Measurements from ENCODE around the gene RUNDC1. TPM values are rescaled to one million over a fixed set of nuclear protein-coding genes. Genes with fewer than 3 reads are reported as not detected.

The RUNDC1 gene
- polyA plus RNA-seq (2011; rRNA removed) = 9.8 and 12.9 TPM in 2 replicates
- polyA minus RNA-seq (2011; rRNA and poly(A)+ RNA removed) = 7.1 and 8.9 TPM in 2 replicates

DNA sequence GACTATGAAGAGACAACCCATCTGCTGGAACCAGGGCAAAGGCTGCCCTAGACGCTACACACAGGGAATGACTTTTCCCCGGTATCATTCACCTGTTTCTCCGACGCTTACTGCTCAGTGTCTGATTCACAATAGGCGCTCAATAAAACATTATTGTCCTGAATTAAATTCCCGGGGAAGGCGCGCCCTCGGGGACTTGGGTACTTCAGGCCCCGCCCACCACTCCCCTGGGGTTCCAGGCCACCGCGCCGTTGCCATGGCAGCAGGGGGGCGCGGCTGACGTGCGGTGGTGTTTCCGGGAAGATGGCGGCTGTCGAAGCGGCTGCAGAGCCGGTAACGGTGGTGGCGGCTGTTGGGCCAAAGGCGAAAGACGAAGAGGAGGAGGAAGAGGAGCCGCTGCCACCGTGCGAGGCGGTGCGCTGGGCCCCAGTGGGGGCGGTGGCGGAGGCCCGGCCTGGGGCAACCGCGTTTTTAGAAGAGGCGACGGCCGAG, at the start of gene RUNDC1:
TSS of gene RUNDC1 (plus strand) at position 292 of the 492 bp plus-strand sequence. CDS start at position 304, 12 bp downstream.
- H3K36me3 ChIP-seq (ENCODE audit: control insufficient read depth, insufficient read depth, low read length) = no peaks in the 10 kb centered on the region; the same call in 1 of the 2 replicates
- H3K4me3 ChIP-seq (ENCODE audit: low read depth, low read length) = peak within 1 kb of the TSS; percentile 99
- DNase-seq (ENCODE audit: low read depth) = peak; percentile 27
- TF ChIP-seq, protein P1, sequence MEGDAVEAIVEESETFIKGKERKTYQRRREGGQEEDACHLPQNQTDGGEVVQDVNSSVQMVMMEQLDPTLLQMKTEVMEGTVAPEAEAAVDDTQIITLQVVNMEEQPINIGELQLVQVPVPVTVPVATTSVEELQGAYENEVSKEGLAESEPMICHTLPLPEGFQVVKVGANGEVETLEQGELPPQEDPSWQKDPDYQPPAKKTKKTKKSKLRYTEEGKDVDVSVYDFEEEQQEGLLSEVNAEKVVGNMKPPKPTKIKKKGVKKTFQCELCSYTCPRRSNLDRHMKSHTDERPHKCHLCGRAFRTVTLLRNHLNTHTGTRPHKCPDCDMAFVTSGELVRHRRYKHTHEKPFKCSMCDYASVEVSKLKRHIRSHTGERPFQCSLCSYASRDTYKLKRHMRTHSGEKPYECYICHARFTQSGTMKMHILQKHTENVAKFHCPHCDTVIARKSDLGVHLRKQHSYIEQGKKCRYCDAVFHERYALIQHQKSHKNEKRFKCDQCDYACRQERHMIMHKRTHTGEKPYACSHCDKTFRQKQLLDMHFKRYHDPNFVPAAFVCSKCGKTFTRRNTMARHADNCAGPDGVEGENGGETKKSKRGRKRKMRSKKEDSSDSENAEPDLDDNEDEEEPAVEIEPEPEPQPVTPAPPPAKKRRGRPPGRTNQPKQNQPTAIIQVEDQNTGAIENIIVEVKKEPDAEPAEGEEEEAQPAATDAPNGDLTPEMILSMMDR (IDR thresholded peaks at IDR 0.05; ENCODE audit: insufficient read depth, low read depth, low read length) = no peak
- no peaks in the 10 kb centered on the region for H3K27me3 ChIP-seq (ENCODE audit: control insufficient read depth, insufficient read depth, low read length)
- ChIA-PET POLR2A (interaction anchor here (1.3 kb wide), 1 partner anchor 18 kb away, joined by 3 read pairs; no protein-coding TSS in a partner anchor), CTCF (interaction anchor here (0.7 kb wide), 2 partner anchors 56 to 898 kb away, joined by 3 read pairs; no protein-coding TSS in a partner anchor)

DNA sequence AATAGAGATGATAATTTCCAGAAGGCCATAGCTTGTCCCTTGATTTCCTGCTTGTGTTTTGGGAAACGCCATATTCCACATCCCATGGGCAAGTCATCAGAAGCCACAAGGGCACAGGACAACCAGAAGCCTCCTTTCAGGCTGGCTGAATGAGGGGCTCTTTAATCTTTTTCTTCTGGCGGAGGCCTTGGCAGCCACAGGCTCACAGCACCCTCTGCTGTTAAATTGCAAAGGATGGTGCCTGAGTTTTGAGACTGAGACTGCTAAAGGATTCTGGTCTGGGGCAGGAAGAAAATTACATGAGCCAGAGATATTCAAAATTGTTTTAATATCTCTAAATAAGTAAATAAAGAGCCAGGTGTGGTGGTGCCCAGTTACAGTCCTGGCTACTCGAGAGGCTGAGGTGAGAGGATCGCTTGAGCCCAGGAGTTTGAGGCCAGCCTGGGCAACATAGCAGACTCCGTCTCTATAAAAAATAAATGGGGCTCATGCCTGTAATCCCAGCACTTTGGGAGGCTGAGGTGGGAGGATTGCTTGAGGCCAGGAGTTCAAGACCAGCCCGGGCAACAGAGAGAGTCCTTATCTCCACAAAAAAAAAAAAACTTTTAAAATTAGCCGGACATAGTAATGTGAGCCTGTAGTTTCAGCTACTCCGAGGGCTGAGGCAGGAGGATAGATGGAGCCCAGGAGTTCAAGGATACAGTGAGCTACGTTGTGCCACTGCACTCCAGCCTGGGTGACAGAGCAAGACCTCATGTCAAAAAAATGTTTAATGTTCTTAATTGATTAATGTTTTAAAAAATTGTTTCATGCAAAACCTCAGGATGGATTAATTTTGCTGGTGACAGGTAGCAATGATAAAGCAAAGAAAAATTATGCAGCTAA, 42.4 kb upstream of the RUNDC1 start:
- CTCF ChIA-PET = interaction anchor here (0.6 to 5.2 kb wide), 17 partner anchors 9 to 211 kb away, joined by 3 to 62 read pairs (median 4); partner anchors contain the start of genes AOC2, AOC3 and RAMP2

DNA sequence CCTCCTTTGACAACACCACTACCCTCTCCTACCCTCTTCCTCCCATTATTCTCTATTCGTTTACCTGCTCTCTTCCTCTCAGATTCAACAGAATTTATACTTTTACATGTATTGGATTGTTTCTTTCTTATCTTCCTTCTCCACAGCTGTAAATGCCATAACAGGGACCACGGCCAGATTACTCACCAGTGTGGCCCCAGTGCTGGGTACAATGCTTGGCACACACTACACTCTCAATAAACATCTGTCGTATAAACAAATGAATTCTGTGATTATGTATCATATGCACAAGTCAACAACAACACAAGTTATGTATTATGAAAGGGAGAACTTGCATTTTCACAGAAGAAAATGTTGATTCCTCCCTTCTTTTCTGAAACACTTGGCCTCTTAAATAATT, 36.2 kb upstream of the RUNDC1 start:
- ChIA-PET POLR2A (no interaction called here), CTCF (interaction anchor here (0.6 to 0.8 kb wide), 3 partner anchors 39 to 101 kb away, joined by 3 read pairs; no protein-coding TSS in a partner anchor)
- TF ChIP-seq, protein P1 (IDR thresholded peaks at IDR 0.05; ENCODE audit: insufficient read depth, low read depth, low read length) = no peak
- Histone ChIP-seq H3K27me3 (ENCODE audit: control insufficient read depth, insufficient read depth, low read length) (no peaks in the 10 kb centered on the region), H3K4me3 (ENCODE audit: low read depth, low read length) (no peak overlapping the region), H3K36me3 (ENCODE audit: control insufficient read depth, insufficient read depth, low read length) (no peaks in the 10 kb centered on the region)
- DNase-seq (ENCODE audit: low read depth) = no peak

More for the DNA sequence above, 42.4 kb upstream of the RUNDC1 start:
- POLR2A ChIA-PET = no interaction called here
- no peak overlapping the region for H3K4me3 ChIP-seq (ENCODE audit: low read depth, low read length)
- DNase-seq (ENCODE audit: low read depth) = peak; percentile 2
- H3K36me3 ChIP-seq (ENCODE audit: control insufficient read depth, insufficient read depth, low read length) = no peaks in the 10 kb centered on the region
- TF ChIP-seq, protein P1 (IDR thresholded peaks at IDR 0.05; ENCODE audit: insufficient read depth, low read depth, low read length) = peak; percentile 73
- peaks cover 2% of the 10 kb centered on the region; the same call in 1 of the 2 replicates for H3K27me3 ChIP-seq (ENCODE audit: control insufficient read depth, insufficient read depth, low read length)

DNA sequence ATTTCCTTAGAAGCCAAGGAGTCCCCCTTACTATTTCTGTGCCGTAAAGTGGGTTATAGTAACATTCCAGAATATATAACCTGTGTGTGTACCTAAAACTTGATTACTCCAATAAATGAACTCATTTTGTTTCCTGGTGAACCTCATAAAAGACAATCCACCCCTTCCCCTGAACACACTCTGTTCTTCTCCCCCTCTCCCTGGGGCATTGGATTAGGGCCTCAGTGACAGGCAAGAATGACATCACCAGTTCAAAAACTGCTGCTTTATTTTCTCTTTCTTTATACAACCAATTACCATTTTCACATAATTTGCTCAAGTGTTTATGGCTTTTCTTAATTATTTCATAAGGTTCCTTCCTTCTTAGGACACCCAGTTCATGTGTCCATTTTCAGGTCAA, 33.6 kb upstream of the RUNDC1 start:
- DNase-seq (ENCODE audit: low read depth) = no peak
- Histone ChIP-seq H3K27me3 (ENCODE audit: control insufficient read depth, insufficient read depth, low read length) (no peaks in the 10 kb centered on the region), H3K4me3 (ENCODE audit: low read depth, low read length) (no peak overlapping the region), H3K36me3 (ENCODE audit: control insufficient read depth, insufficient read depth, low read length) (peaks cover 1% of the 10 kb centered on the region; the same call in 1 of the 2 replicates)
- ChIA-PET CTCF (interaction anchor here (0.6 to 1.7 kb wide), 3 partner anchors 9 to 103 kb away, joined by 3 to 4 read pairs (median 3); partner anchors contain the start of gene RPL27), POLR2A (no interaction called here)
- TF ChIP-seq, protein P1 (IDR thresholded peaks at IDR 0.05; ENCODE audit: insufficient read depth, low read depth, low read length) = no peak
